MM.1S (cell line): ENCODE measurements around the gene ADAM19.

Source experiments
- CTCF ChIP-seq: fragments of 300-600 bp; sonication (generic); IDR thresholded peaks from 2 replicates; pipeline ENCODE4 v1.5.1; 2016; ENCODE audit warnings: antibody characterized with exemption, low read length, mixed read lengths
- EZH2phosphoT487 ChIP-seq: fragments of 300-600 bp; sonication (generic); IDR thresholded peaks from 2 replicates; pipeline ENCODE4 v1.6.1; 2018; ENCODE audit warnings: antibody characterized with exemption, low read length

GRCh38 chr5:157473383-157474320 lies 101.9 kb downstream of the ADAM19 start:
- TF ChIP-seq CTCF = no peak
- no peak for TF ChIP-seq EZH2phosphoT487
